H1 (cell line): ENCODE results near the gene KCNV2. TPM values are rescaled to one million over a fixed set of nuclear protein-coding genes. Genes with fewer than 3 reads are reported as not detected.
A peak's percentile ranks its signal among the peaks of the same experiment; 100 is the strongest.

Source experiments
- CTCF ChIA-PET: fragments of 300-600 bp; sonication (Branson Sonifier 250); formaldehyde crosslinking; loops from one replicate; lab custom pipeline; 2021; ENCODE audit not compliant: partially characterized antibody; lab: Charles Lee
- POLR2A ChIA-PET: fragments of 300-600 bp; sonication (Branson Sonifier 250); formaldehyde crosslinking; loops from one replicate; lab custom pipeline; 2021; ENCODE audit warnings: inconsistent platforms; ENCODE audit not compliant: partially characterized antibody; lab: Charles Lee
- DNase-seq, 2 experiments: peaks; one replicate each; pipeline versions ENCODE4 v3.0.0 to v3.0.0-alpha.2; 2010 to 2022; ENCODE audit warnings: low spot score in 2 of 2, low read depth in 1 of 2, mixed read lengths in 1 of 2
- FAIRE-seq: peaks from 2 replicates; lab custom pipeline; 2011; peaks lifted over from hg19 to GRCh38; lab: Jason Lieb, UNC
- H2AFZ ChIP-seq: 2 replicates; pipeline ENCODE4 v1.8.1; 2012; ENCODE audit warnings: low read length, inconsistent platforms
- H2AK5ac ChIP-seq: 2 replicates; pipeline ENCODE4 v1.6.1; 2013; ENCODE audit warnings: low read depth, low read length
- H2BK120ac ChIP-seq: replicated peaks from 2 replicates; pipeline ENCODE3; 2013; ENCODE audit warnings: low read depth, low read length, inconsistent platforms
- H2BK12ac ChIP-seq: 2 replicates; pipeline ENCODE4 v1.6.1; 2013; ENCODE audit warnings: low read depth, low read length
- H2BK15ac ChIP-seq: 2 replicates; pipeline ENCODE4 v1.6.1; 2013; ENCODE audit warnings: low read length
- H2BK20ac ChIP-seq: 2 replicates; pipeline ENCODE4 v1.6.1; 2013; ENCODE audit warnings: low read length
- H2BK5ac ChIP-seq: 2 replicates; pipeline ENCODE4 v1.6.1; 2013; ENCODE audit warnings: low read depth, low read length
- H3K14ac ChIP-seq: 2 replicates; pipeline ENCODE4 v1.6.1; 2013; ENCODE audit warnings: inconsistent platforms; ENCODE audit not compliant: insufficient read length
- H3K18ac ChIP-seq: 2 replicates; pipeline ENCODE4 v1.6.1; 2013; ENCODE audit warnings: low read length; ENCODE audit errors: extremely low read depth
- H3K23ac ChIP-seq: 2 replicates; pipeline ENCODE4 v1.6.1; 2013; ENCODE audit warnings: inconsistent platforms; ENCODE audit not compliant: insufficient read length
- H3K23me2 ChIP-seq: 2 replicates; pipeline ENCODE4 v1.6.1; 2013; ENCODE audit warnings: low read depth, low read length
- H3K27ac ChIP-seq: 2 replicates; pipeline ENCODE4 v1.6.1; 2011; ENCODE audit warnings: low read depth, low read length, inconsistent platforms
- H3K27me3 ChIP-seq, 4 experiments: replicated peaks in 1 of 4; 1 replicate in 1 of 4; 2 replicates in 3 of 4; pipeline versions ENCODE4 v1.6.1 to v1.8.1; 2011 to 2013; ENCODE audit warnings: low read length in 3 of 4, mild to moderate bottlenecking in 3 of 4, inconsistent platforms in 2 of 4, mixed read lengths in 2 of 4, moderate library complexity in 1 of 4; ENCODE audit not compliant: control insufficient read depth in 3 of 4, insufficient read depth in 3 of 4; ENCODE audit errors: extremely low read depth in 1 of 4
- H3K36me3 ChIP-seq, 4 experiments: 2 replicates each; pipeline versions ENCODE4 v1.6.1 to v1.8.1; 2011 to 2013; ENCODE audit warnings: mild to moderate bottlenecking in 4 of 4, low read length in 3 of 4, moderate library complexity in 2 of 4, control low read depth in 1 of 4, inconsistent platforms in 1 of 4; ENCODE audit not compliant: insufficient read depth in 4 of 4, control insufficient read depth in 2 of 4
- H3K4ac ChIP-seq: replicated peaks from 2 replicates; pipeline ENCODE3; 2013; ENCODE audit warnings: low read length, low read depth, mixed read lengths, inconsistent platforms; ENCODE audit not compliant: insufficient read length
- H3K4me1 ChIP-seq, 4 experiments: replicated peaks in 1 of 4; 1 replicate in 1 of 4; 2 replicates in 3 of 4; pipeline versions ENCODE4 v1.6.1 to v1.8.1; 2011 to 2013; ENCODE audit warnings: low read length in 3 of 4, inconsistent platforms in 2 of 4, mixed read lengths in 1 of 4; ENCODE audit not compliant: insufficient read depth in 4 of 4, control insufficient read depth in 3 of 4
- H3K4me2 ChIP-seq, 2 experiments: 2 replicates each; pipeline versions ENCODE4 v1.6.1 to v1.8.1; 2011 to 2013; ENCODE audit warnings: low read depth in 2 of 2, low read length in 2 of 2, control low read depth in 1 of 2, inconsistent platforms in 1 of 2, mild to moderate bottlenecking in 1 of 2; ENCODE audit not compliant: insufficient read depth in 1 of 2
- H3K4me3 ChIP-seq, 4 experiments: fragments of 200-600, 300-600 bp in 1 of 4; sonication (generic), shearing (Covaris generic), sonication (Bioruptor Twin) in 1 of 4; 2 replicates each; pipeline versions ENCODE4 v1.5.1 to v1.8.1; 2011 to 2016; ENCODE audit warnings: low read length in 4 of 4, low read depth in 3 of 4, control low read depth in 2 of 4, inconsistent platforms in 2 of 4, mild to moderate bottlenecking in 2 of 4, mixed read lengths in 1 of 4, moderate library complexity in 1 of 4; ENCODE audit not compliant: insufficient read depth in 2 of 4; ENCODE audit errors: extremely low read depth in 1 of 4
- H3K56ac ChIP-seq: replicated peaks from 2 replicates; pipeline ENCODE3; 2013; ENCODE audit warnings: low read depth, mild to moderate bottlenecking, mixed read lengths, low read length, inconsistent platforms; ENCODE audit not compliant: insufficient read length
- H3K79me1 ChIP-seq: 2 replicates; pipeline ENCODE4 v1.6.1; 2013; ENCODE audit warnings: low read depth, low read length, control low read depth
- H3K79me2 ChIP-seq, 2 experiments: 2 replicates each; pipeline versions ENCODE4 v1.6.1 to v1.8.1; 2012 to 2013; ENCODE audit warnings: low read length in 2 of 2, mild to moderate bottlenecking in 2 of 2, inconsistent platforms in 1 of 2; ENCODE audit not compliant: insufficient read depth in 2 of 2, control insufficient read depth in 1 of 2
- H3K9ac ChIP-seq, 4 experiments: replicated peaks in 1 of 4; 1 replicate in 1 of 4; 2 replicates in 3 of 4; pipeline versions ENCODE4 v1.6.1 to v1.8.1; 2011 to 2013; ENCODE audit warnings: low read depth in 3 of 4, low read length in 3 of 4, control low read depth in 2 of 4, mild to moderate bottlenecking in 2 of 4, moderate library complexity in 2 of 4, inconsistent platforms in 1 of 4; ENCODE audit errors: extremely low read depth in 1 of 4
- H3K9me3 ChIP-seq, 2 experiments: 2 replicates each; pipeline versions ENCODE4 v1.6.1 to v1.8.1; 2012 to 2013; ENCODE audit warnings: mild to moderate bottlenecking in 2 of 2, moderate library complexity in 2 of 2, control low read depth in 1 of 2, inconsistent platforms in 1 of 2, low read depth in 1 of 2, low read length in 1 of 2, mixed read lengths in 1 of 2; ENCODE audit not compliant: insufficient read depth in 2 of 2
- H4K20me1 ChIP-seq, 2 experiments: replicated peaks in 1 of 2; 2 replicates each; pipeline versions ENCODE3 to v1.8.1; 2011 to 2013; ENCODE audit warnings: inconsistent platforms in 2 of 2, low read length in 2 of 2, mild to moderate bottlenecking in 1 of 2; ENCODE audit not compliant: insufficient read depth in 2 of 2, control insufficient read depth in 1 of 2
- H4K5ac ChIP-seq: 2 replicates; pipeline ENCODE4 v1.6.1; 2013; ENCODE audit warnings: low read length, low read depth, mixed read lengths, inconsistent platforms; ENCODE audit not compliant: insufficient read length
- H4K8ac ChIP-seq: 2 replicates; pipeline ENCODE4 v1.8.0; 2013; ENCODE audit warnings: mild to moderate bottlenecking, moderate library complexity, low read length, inconsistent platforms; ENCODE audit not compliant: insufficient read depth; ENCODE audit errors: extremely low read depth
- H4K91ac ChIP-seq: replicated peaks from 2 replicates; pipeline ENCODE3; 2013; ENCODE audit warnings: low read length, mixed read lengths, inconsistent platforms; ENCODE audit not compliant: insufficient read length
- BRCA1 ChIP-seq: IDR thresholded peaks from 2 replicates; pipeline ENCODE4 v1.6.1; 2012; ENCODE audit warnings: low read depth, low read length, improper control_type of control experiment
- EGR1 ChIP-seq: IDR thresholded peaks from 2 replicates; pipeline ENCODE4 v1.6.1; 2011; ENCODE audit warnings: low read depth, low read length, borderline replicate concordance
- EP300 ChIP-seq, 2 experiments: IDR thresholded peaks; 1 replicate in 1 of 2; 2 replicates in 1 of 2; pipeline ENCODE4 v1.6.1; 2011 to 2012; ENCODE audit warnings: low read depth in 2 of 2, low read length in 2 of 2, mild to moderate bottlenecking in 2 of 2, borderline replicate concordance in 1 of 2, inconsistent platforms in 1 of 2, moderate library complexity in 1 of 2
- EZH2 ChIP-seq: fragments of 200-600 bp; sonication (generic); IDR thresholded peaks from 2 replicates; pipeline ENCODE4 v1.7.1; 2012; ENCODE audit warnings: low read depth, mild to moderate bottlenecking, moderate library complexity, low read length, inconsistent platforms; ENCODE audit not compliant: severe bottlenecking
- KDM1A ChIP-seq: fragments of 200-600, 300-600 bp; sonication (generic); IDR thresholded peaks from 2 replicates; pipeline ENCODE4 v1.7.1; 2016; ENCODE audit warnings: mild to moderate bottlenecking, low read length, borderline replicate concordance
- KDM4A ChIP-seq: IDR thresholded peaks from one replicate; pipeline ENCODE4 v1.7.1; 2012; ENCODE audit warnings: low read depth, mild to moderate bottlenecking, moderate library complexity, low read length, inconsistent platforms; ENCODE audit not compliant: severe bottlenecking
- RAD21 ChIP-seq, 2 experiments: IDR thresholded peaks in 1 of 2; conservative IDR thresholded peaks in 1 of 2; 2 replicates each; pipeline ENCODE4 v1.6.1; 2011; ENCODE audit warnings: low read depth in 2 of 2, low read length in 2 of 2, improper control_type of control experiment in 1 of 2, inconsistent platforms in 1 of 2, mild to moderate bottlenecking in 1 of 2, moderate library complexity in 1 of 2
- SP1 ChIP-seq: IDR thresholded peaks from 2 replicates; pipeline ENCODE4 v1.6.1; 2011; ENCODE audit warnings: low read depth, low read length
- SUZ12 ChIP-seq: fragments of 200-600 bp; sonication (generic); IDR thresholded peaks from 2 replicates; pipeline ENCODE4 v1.6.1; 2012; ENCODE audit warnings: mild to moderate bottlenecking, inconsistent platforms, low read length, moderate library complexity, mixed read lengths
- TCF12 ChIP-seq: IDR thresholded peaks from 2 replicates; pipeline ENCODE4 v1.6.1; 2011; ENCODE audit warnings: low read depth, mild to moderate bottlenecking, low read length
- TEAD4 ChIP-seq: IDR thresholded peaks from 2 replicates; pipeline ENCODE4 v1.6.1; 2012; ENCODE audit warnings: low read depth, low read length, inconsistent platforms, mixed read lengths
- WGBS, 2 experiments: shearing (Covaris generic) in 1 of 2; methylation state at CpG; one replicate each; pipeline versions ENCODE4 v1.1.6 to v1.1.7; 2013 to 2015; ENCODE audit warnings: low lambda C conversion rate in 2 of 2, mixed read lengths in 2 of 2, inconsistent platforms in 1 of 2, low coverage in 1 of 2, missing lambda C conversion rate in 1 of 2; ENCODE audit not compliant: insufficient replicate concordance in 2 of 2, insufficient coverage in 1 of 2, insufficient read length in 1 of 2; ENCODE audit errors: extremely low coverage in 1 of 2, missing lambda C conversion rate in 1 of 2; 5-methylcytosine and 5-hydroxymethylcytosine counted together
- polyA plus RNA-seq, 7 experiments: library from polyadenylated mRNA; depleted of rRNA in 3 of 7; stranded (reverse) in 5 of 7; unstranded in 2 of 7; fragments of >200 nt in 5 of 7; fragments of 200-250 nt in 2 of 7; gene quantifications; 1 replicate in 5 of 7; 2 replicates in 1 of 7; 4 replicates in 1 of 7; pipeline versions ENCODE4 v1.2.1 to v1.2.3, GENCODE V29; 2011 to 2013; ENCODE audit warnings: missing spikeins in 2 of 7, mixed read lengths in 2 of 7
- total RNA-seq: library from RNA; stranded (reverse); fragmentation: NEBNext Ultra II Directional; extraction: Animal tissue kit (Norgen Biotek cat#: 25700); gene quantifications from 2 replicates; pipeline ENCODE4 v1.2.1, GENCODE V29; 2021
- TF ChIP-seq, protein P1 (sequence below): IDR thresholded peaks from 2 replicates; pipeline ENCODE4 v1.6.1; 2011; ENCODE audit warnings: low read length, improper control_type of control experiment

KCNV2 gene
- total and polyA plus RNA-seq, 2 of the 8 experiments (the other 6 are each of a cell fraction or from before 2014, with no cell fraction given): not detected

DNA sequence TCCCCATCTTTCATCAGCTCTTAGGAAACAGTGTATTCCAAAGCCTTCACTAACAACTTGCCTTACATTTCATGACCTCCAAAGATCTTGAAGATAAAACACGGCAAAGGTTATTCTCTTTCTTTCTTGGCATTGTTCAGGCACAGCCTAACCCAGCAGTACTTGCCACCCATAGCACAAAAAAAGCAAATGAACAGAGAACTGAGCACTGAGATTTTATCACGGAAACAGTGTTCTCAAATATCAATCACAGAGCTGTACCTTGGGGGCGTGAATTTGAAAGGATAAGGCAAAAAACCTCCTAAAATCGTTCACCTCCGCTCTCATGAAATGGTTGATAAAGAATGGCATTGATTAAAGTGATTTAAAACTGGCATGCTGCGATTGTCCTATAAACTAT, 16.9 kb upstream of the KCNV2 start:
- Histone ChIP-seq H3K79me1 (no peaks in the 10 kb centered on the region), H3K14ac (no peak overlapping the region), H2BK20ac (no peak overlapping the region), H2BK12ac (no peak overlapping the region), H2BK5ac (no peak overlapping the region), H4K91ac (peak overlapping the region; percentile 4), H2AK5ac (no peak overlapping the region), H3K4me1 (peaks cover 0 to 13% (median 12%) of the 10 kb centered on the region in 4 experiments; a peak in 5 of 7 replicates), H2AFZ (no peak overlapping the region), H2BK120ac (no peak overlapping the region), H3K4me2 (peak overlapping the region; percentile 8 to 26; a peak in 2 of 4 replicates), H4K5ac (no peak overlapping the region), H3K4me3 (peak overlapping the region in 1 of 4 experiments; percentile 38; a peak in 2 of 8 replicates), H3K27me3 (no peaks in the 10 kb centered on the region), H4K8ac (no peak overlapping the region), H3K4ac (no peak overlapping the region), H3K23me2 (0 out of 2 replicates have a peak, but pooled peaks cover 1% of the 10 kb centered on the region), H4K20me1 (no peaks in the 10 kb centered on the region), H3K18ac (no peak overlapping the region), H3K56ac (no peak overlapping the region), H3K9ac (no peak overlapping the region), H3K23ac (no peak overlapping the region), H3K27ac (no peak overlapping the region), H3K79me2 (no peaks in the 10 kb centered on the region), H2BK15ac (no peak overlapping the region), H3K36me3 (no peaks in the 10 kb centered on the region), H3K9me3 (no peaks in the 10 kb centered on the region)
- FAIRE-seq (peak; percentile 74), DNase-seq (no peak)
- WGBS, 2 experiments: 73% methylated on average over 6 of the region's 6 CpGs; no CpG with 5 or more reads in 1 of the 2 experiments
- ChIA-PET CTCF (interaction anchor here (0.6 to 1.6 kb wide), 2 partner anchors 474 to 575 kb away, joined by 3 read pairs; no protein-coding TSS in a partner anchor), POLR2A (interaction anchor here (0.7 kb wide), 2 partner anchors 14 to 40 kb away, joined by 3 read pairs; no protein-coding TSS in a partner anchor)
- TF ChIP-seq KDM4A (no peak), SP1 (no peak), SUZ12 (no peak), BRCA1 (no peak), EP300 (IDR thresholded peaks at IDR 0.05; ENCODE audit: borderline replicate concordance in 1 of 2, low read depth in 2 of 2, low read length in 2 of 2) (no peak), EZH2 (no peak), RAD21 (IDR thresholded peaks at IDR 0.05 in 1 of 2, conservative IDR thresholded peaks at IDR 0.05 in 1 of 2; ENCODE audit: low read depth in 2 of 2, low read length in 2 of 2) (no peak), KDM1A (no peak), EGR1 (no peak), TCF12 (no peak), TEAD4 (no peak)
- TF ChIP-seq, protein P1, sequence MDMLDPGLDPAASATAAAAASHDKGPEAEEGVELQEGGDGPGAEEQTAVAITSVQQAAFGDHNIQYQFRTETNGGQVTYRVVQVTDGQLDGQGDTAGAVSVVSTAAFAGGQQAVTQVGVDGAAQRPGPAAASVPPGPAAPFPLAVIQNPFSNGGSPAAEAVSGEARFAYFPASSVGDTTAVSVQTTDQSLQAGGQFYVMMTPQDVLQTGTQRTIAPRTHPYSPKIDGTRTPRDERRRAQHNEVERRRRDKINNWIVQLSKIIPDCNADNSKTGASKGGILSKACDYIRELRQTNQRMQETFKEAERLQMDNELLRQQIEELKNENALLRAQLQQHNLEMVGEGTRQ: no peak
